GM18498 (cell line): ENCODE measurements around the gene STK24.
A peak's percentile ranks its signal among the peaks of the same experiment; 100 is the strongest.

Source experiments
- ATAC-seq: cut with Tn5 transposase; IDR thresholded peaks from one replicate; pipeline ENCODE4 v1.9.1; 2021; ENCODE audit warnings: mild to moderate bottlenecking, moderate library complexity; ENCODE audit not compliant: unreplicated experiment

STK24 gene

GRCh38 chr13:98535501-98536354 lies 41.2 kb downstream of the STK24 start:
- no peak for ATAC-seq

- no peak for ATAC-seq
Measured at GRCh38 chr13:98534821-98535220, 42.1 kb downstream of the STK24 start.

DNA sequence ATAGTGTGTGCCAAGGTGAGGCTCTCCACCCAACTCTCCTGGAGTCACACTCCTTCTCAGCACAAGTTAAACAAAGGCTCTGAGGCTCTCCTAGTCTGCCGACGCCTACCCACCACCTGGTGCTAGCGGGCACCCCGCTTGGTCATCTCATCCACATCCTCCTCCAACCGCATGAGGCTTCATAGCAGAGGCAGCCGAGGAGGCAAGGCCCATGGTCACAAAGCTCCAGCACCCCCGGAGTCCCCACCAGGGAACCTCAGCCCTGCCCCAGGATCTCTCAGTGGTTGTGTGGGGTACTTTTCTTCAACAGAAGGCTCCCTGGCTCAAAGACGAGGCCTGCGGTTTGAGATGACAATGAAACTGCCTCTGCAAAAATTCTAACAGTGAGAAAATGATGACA lies 43.0 kb downstream of the STK24 start:
- no peak for ATAC-seq

DNA sequence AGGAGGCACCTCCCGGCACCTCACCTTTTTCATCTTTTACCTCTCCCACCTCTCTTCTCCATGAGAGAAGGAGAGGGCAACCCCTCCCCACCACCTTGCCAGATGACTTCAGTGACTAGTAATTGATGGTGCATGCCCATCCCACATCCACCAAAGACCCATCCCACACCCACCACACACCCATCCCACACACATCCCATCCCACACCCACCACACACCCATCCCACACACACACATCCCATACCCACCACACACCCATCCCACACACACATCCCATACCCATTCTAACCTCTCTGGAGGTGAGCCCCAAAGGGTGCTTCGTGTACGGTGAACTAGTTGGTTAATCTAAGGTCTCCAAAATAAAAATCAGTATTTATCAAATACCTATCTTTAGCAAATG lies 44.7 kb downstream of the STK24 start:
- ATAC-seq, result no peak

DNA sequence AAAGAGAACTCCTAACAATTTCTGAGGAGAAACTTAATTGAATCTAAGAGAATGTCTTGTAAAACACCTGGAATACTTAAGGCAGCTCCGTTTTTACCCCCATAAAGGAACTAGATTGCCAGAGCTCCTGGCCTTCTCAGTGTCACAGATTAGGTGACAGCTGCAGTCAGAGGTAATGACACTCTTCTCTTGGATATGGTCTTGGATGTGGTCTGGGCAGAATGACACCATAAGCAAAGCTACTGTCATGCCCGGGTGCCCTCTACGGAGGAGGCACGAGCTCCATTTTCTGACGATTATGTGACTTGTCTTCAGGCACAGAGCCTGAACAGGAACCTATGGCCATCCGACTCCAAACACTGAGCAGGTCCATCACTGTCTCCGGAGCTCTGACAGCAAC lies 46.7 kb downstream of the STK24 start:
- ATAC-seq, result no peak

DNA sequence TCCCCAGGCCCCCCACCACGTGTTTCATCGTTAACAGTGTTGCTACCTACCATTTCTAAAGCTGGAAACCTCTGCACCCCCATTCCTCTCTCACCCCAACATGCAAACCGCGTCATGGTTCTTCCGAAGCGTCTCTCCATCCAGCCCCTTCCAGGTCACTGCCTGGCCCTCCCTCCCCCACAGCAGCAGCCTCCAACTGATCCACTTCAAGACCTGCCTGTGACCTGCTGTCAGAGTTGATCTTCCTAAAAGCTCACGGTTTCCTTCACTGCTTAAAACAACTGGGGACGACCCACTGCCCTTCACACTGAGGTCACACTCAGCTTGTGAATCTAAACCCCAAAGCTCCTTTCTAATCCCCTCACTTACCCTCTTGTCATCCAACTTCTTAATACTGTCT lies 47.7 kb downstream of the STK24 start:
- no peak for ATAC-seq

DNA sequence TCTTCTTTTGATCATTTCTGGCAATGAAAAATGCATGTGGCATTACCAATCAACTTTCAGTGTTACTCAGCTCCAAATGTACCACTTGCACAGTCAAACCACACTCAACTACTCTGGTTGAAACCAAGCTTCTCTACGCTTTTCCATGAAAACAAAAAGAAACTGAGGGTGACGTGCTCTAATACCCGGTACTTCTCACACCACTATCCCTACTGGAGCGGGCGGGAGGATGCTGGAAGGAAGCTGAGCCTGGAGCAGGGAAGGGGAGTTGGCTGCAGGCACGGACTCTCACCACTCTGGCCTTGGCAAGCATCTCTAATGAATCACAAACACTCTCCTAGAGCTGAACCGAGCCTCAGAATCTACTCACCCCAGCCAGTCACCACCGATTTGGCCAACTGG lies 48.2 kb downstream of the STK24 start:
- no peak for ATAC-seq

DNA sequence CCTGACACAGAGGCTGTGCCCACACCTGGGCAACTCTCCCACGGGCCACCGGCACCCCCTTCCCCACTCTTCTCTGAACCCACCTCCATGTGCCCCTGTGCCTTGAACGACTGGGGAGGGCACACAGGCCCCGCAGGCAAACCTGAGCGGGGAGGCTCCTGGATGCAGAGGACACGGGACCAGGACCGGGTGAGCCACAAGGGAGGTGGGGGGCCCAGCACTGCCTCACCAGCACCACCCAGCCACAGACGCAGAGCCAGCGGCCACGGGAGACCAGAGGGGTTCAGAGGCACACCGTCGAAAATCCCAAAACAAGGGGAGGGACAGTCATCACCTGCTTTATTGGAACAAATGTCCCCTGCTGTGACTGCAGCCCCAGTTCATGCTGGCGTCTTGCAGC lies 49.4 kb downstream of the STK24 start:
- no peak for ATAC-seq

- no peak for ATAC-seq
Measured at GRCh38 chr13:98526182-98526512, 50.8 kb downstream of the STK24 start.

DNA sequence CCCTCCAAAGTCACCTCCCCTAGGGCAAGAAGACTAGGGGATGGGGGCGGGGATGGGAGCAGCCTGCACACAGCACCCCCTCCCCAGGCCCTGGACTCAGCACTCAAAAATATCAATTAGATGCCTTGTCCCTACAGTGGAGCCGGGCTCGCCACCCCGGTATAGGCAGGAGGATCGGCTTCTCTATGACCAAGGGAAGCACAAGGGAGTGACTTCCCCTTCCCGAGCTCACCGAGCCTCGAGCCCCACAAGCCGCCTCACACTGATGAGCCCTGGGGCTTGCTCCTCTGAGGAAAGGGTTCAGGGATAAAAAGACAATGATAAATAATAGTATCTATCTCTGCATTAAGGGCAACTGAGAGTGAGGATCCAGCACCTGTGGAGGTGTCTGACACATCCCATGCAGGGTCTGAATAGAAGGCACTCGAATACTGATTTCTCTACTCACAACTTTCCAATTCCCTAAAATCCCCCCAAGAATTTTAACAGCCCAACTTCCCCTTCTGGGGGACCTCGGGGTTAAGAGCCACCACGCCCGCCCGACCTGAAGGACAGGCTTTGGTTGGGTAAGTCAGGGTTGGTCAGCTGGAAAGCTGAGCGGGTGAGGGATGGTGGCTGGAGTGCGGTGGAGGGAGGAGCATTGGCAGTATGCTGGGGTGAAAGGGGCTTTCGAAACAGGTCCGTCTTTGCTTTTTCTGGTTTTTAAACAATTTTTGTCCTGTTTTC lies 51.3 kb downstream of the STK24 start:
- ATAC-seq, result no peak

- ATAC-seq, result no peak
Measured at GRCh38 chr13:98524793-98525192, 52.1 kb downstream of the STK24 start.

GRCh38 chr13:98524391-98524790 lies 52.5 kb downstream of the STK24 start:
- ATAC-seq, result no peak

DNA sequence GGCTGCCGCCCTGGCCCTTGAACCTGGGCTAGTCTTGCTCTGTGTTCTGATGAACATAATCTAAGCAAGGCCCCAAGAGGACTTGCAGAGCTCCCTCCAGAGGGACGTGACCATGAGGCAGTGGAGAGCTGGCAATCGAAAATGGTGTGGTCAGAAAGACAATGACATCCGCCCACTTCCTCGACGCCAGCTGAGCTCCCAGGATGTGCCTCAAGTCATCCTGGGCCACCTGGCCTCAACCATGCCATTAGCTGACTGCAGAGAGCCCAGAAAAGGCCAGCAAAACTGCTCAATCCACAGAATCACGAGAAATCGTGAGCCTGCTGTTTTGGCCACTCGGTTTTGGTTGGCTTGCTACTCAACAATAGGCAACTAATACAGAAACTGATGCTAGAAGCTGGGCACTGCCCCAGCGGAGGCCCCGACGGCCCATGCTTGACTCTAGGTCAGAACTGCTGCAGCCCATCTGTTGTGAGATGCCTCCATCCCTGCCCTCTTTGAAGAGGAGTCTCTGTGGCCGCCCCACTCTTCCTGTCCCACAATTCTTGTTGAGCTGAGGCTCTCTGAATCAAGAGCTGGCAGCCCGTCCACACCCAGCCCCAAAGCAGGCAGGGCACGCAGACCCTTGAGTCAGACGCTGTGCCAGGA lies 53.3 kb downstream of the STK24 start:
- ATAC-seq, result peak; percentile 47

DNA sequence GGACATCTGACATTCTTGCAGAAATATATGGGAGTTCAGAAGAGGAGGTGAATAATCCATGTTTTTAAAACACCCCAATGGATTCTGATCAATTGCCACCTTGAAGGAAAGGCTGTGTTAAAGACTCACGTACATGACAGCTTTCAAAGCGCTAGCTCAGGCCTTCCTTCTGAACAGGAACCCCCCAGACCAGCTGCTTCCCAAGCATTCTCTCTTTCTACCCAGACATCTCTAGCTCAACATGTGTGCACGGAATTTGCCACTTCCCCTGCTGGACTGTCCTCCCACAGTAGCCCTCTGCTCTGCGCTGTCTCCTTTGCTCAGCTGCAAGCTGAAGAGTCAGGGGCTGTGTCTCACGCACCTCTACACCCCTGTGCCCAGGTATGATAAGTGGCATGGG lies 54.5 kb downstream of the STK24 start:
- ATAC-seq, result no peak

- ATAC-seq, result no peak
Measured at GRCh38 chr13:98521461-98522247, 55.3 kb downstream of the STK24 start.

GRCh38 chr13:98520674-98521449 lies 56.0 kb downstream of the STK24 start:
- ATAC-seq, result no peak

- no peak for ATAC-seq
Measured at GRCh38 chr13:98519976-98520375, 56.9 kb downstream of the STK24 start.

DNA sequence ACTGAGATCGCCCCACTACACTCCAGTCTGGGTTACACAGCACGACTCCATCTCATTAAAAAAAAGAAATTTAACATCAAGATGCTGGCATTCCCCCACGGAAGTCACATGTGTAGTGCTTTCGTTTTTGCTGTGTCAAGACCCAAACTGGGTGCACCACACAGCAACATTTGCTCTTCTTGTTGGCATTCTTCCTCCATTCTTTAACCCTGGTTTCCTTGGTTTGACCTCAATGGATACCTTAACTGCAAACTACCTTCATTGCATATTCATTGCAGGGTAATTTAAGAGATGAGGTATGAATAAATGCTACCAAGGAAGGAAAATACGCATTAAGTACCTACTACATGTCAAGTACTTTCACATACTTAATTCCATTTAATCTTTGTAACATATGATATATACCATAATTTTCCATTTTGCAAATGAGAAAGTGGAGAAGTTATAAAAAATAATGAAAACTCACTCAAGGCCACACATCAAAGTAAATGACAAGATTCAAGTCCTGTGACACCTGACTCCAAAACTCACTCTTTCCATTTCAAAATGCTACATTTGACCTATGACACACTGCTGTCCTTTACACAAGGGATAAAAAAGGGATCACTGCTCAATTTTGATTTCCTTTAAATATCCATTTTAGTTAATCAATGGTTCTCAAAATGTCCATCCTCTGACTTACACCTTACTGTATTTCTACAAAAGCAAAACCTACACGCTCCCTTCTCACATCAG lies 59.2 kb downstream of the STK24 start:
- ATAC-seq, result peak; percentile 40

- ATAC-seq, result no peak
Measured at GRCh38 chr13:98515818-98516465, 61.0 kb downstream of the STK24 start.
